NOMO-1 treated with dmso at 0.1 percent for 144 hours (cell line): ENCODE results near the gene C1orf94.

Source experiments
- DNase-seq: peaks from one replicate; lab custom pipeline; 2025; ENCODE audit not compliant: unreplicated experiment; lab: John Stamatoyannopoulos, UW

Gene C1orf94

DNA sequence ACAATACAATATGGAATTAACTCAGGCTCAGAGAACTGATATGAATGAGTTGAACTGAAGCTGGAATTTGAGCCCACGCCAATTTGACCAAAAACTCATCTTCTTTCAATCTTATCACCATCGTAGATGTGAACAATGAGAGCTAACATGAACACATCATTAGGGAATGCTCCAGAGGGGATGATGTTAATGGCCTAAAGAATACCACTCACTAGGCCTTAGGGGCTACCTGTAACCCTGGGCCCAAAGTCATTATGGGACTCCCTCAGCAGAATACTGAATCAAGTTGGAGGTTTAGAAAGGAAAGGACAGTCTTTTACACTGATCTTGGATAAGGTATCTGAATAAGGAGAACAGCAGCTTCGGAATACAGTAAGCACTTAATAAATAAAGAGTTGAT lies 73.6 kb downstream of the C1orf94 start:
- DNase-seq: no peak

DNA sequence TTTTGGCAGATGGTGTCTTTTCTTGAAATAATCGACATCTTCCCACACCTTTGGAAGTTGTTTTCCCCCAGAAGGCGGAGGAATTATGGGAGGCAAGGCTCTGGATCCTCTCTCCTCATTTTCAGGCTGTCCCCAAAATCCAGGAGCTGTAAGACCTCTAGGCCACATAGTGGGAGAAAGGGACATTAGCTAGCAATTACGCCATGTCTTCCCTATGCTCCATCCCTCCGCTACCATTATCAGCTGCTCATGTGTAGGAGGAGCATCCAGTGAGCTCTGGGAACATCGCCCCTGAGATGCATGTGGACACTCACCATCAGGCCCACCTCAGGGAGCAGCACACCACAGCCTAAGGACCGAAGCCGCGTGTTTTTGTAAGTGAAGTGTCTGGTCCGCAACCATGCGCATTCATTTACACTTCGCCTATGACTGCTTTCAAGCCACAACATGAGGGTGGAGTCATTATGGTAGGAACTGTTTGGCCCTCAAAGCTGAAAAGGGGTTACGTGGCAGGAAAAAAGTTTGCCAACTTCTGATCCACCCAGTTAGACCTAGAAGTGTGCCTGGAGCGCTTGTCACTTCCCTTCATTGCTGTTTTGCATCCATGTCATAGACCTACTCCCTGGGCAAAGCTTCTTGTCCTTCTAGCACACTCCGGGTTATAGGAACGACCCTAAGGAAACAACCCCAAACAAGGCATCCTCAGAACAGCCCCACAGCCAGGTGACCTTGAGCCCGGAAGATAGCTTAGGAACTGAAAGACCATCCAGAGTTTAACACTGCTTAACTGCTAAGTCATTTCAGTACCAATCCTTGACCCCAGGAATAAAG lies 85.5 kb downstream of the C1orf94 start:
- no peak for DNase-seq

DNA sequence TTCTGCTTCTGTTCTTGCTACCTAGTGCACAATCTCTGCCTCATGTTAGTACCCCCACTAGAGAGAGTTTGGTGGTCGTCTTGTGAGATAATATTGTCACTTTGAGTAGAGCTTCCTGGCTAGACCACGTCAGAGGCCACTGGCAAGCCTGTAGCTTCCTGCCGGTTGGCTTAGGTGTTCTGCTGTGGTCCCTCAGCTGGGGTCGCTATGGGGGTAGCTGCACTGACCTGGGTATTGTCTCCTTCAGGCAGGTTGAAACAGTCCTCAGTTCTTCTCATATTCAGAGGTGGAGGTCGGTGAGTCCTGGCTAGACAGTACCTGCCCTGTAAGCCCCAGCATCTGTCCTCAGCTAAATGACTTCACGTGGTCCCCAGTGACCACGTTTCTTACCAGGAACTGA lies 86.2 kb downstream of the C1orf94 start:
- DNase-seq: no peak

DNA sequence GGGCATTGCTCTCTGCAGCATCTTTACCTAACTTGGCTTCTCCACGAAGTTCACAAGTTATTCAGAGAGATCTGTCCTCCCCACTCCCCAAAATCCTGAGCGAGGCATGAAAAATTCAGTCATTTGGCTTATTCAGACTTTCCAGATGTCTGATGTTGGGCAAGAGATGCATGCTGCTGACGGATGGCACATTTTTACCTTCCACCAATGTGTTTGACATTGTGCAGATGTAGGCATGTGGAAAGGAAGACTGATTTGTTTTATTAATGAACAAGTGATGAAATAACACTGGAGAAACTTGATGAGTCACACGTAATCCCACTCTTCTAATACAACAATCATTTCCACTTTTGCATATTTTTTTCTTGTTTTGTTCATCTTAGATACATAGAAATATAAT lies 86.7 kb downstream of the C1orf94 start:
- no peak for DNase-seq

GRCh38 chr1:34265396-34265795 lies 88.7 kb downstream of the C1orf94 start:
- no peak for DNase-seq

DNA sequence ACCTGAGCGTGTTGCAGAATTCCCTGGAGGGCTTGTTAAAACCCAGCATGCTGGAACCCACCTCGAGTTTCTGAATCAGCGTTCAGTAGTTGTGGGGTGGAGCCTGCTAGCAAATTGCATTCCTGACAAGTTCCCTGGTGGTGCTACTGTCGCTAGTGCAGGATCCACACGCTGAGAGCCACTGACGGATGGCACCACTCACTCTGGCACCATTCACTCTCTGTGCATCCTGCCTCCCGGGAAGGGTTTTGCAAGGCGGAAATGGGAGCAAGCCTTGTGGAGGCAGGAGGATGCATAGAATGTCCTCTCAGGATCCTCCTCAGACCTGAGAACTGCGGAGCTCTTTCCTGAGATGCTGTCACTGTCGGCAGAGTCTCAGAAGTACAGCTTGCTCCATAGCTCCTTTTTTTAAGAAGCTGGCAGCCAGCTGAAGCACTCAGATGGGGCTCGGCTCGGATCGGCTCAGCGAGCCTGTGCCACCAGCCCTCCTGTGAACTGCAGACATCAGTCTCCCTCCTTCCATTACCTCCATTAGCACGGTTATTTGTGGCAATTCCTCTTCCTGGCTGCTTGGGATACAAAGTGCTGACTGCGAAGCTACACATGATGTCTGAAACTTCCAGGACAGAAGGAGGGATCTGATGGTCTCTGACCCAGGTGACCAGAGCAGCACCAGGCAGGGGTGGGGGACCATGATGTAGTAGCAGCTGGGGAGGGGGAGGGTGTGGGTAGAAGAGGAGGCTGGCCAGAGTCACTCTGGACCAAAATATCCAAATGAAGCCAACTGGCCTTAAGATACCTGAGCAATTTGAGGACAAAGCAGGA lies 89.6 kb downstream of the C1orf94 start:
- no peak for DNase-seq

DNA sequence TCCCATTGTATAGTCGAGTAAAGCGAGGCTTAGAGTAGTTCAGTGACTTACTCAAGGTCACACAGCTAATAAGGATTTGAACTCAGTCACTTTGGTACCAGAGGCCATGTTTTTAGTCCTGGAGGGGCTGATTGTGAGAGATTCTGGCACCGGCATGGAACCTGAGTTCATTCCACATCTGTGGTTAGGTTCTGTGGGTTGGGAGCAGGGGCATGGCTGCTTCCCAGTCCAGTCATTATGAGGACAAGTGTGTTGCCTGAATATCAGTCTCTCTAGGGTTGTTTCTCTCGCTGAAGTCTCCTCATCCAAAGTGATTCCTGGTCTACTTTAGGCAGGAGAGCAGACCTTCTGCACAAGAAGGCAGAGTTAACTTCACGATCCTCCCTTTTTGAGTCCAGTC lies 90.6 kb downstream of the C1orf94 start:
- DNase-seq: no peak

DNA sequence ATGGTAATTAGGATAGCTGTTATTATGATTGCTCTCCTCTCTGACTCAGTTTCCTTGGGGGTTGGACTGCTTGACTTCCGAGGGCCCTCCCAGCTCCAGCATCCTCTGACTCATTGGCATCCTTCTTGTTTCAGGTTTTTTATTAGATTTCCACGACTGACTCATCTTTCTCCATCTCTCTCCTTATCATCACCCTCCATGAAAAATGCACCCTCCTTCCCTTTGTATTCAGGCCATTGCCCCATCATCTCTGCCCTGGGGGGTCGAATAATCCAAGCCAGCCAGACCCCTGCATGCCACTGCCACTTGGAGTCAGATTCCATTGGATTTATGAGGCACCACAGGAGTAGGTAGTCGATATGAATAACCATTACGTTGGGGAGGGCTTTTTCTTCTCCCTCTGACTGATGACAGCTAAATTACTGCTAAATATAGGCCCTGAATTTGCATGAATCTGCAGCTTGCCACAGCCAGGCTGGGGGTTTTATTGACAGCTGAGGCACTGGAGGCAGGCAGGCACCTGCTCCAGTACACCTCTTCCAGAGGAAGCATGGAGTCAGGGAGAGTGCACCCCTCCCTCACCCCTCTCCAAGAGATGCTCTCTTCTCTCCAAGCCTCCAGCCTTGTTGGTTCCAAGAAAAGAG lies 91.7 kb downstream of the C1orf94 start:
- DNase-seq: no peak
